ENCODE measurements around the gene CFAP99.

Gene CFAP99

GRCh38 chr4:2510351-2511259, 91.8 kb downstream of the CFAP99 start:
- H3K4me1 ChIP-seq (ENCODE audit: control insufficient read depth in 1 of 2, insufficient read depth in 2 of 2, low read length in 2 of 2): peaks cover 0 to 5% of the 10 kb centered on the region in 2 donors
- H3K27ac ChIP-seq (ENCODE audit: low read length): no peak overlapping the region
- H3K4me3 ChIP-seq (ENCODE audit: low read depth in 1 of 2, low read length in 2 of 2): no peak overlapping the region
- H3K9me3 ChIP-seq (ENCODE audit: control insufficient read depth in 1 of 2, low read length in 2 of 2): no peaks in the 10 kb centered on the region
- no peaks in the 10 kb centered on the region for H3K27me3 ChIP-seq (ENCODE audit: low read depth, low read length)
- H3K36me3 ChIP-seq (ENCODE audit: control insufficient read depth in 1 of 2, insufficient read depth in 2 of 2, low read length in 2 of 2): peaks cover 40 to 65% of the 10 kb centered on the region in 2 donors

DNA sequence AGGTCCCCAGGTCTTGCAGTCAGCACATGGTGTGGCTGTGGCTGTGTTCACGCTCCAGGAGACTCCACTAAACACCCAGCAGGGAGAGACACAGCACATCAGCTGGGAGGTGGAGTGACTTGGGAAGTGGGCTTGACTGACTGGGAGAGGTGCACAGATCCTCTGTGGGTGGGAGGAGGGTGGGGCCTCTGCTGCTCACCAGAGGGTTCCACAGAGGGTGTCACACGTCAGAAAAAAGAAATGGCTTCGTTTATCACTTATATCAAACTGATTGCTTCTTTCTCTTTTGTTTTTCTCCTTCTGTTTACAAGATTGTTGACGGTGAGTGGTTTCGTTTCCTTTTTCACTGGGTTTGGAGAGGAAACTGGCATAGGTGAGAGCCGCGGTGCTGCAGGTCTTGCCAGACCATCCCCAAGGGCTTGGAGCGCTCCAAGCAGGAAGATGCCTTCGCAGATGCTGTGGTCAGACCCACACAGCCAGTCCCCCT, 92.9 kb downstream of the CFAP99 start:
- peaks cover 4 to 14% of the 10 kb centered on the region in 2 donors for H3K4me1 ChIP-seq (ENCODE audit: control insufficient read depth in 1 of 2, insufficient read depth in 2 of 2, low read length in 2 of 2)
- no peak overlapping the region for H3K27ac ChIP-seq (ENCODE audit: low read length)
- no peak overlapping the region for H3K4me3 ChIP-seq (ENCODE audit: low read depth in 1 of 2, low read length in 2 of 2)
- no peaks in the 10 kb centered on the region for H3K9me3 ChIP-seq (ENCODE audit: control insufficient read depth in 1 of 2, low read length in 2 of 2)
- H3K27me3 ChIP-seq (ENCODE audit: low read depth, low read length): no peaks in the 10 kb centered on the region
- peaks cover 43 to 62% of the 10 kb centered on the region in 2 donors for H3K36me3 ChIP-seq (ENCODE audit: control insufficient read depth in 1 of 2, insufficient read depth in 2 of 2, low read length in 2 of 2)
